ENCODE results near the gene IER5. TPM values are rescaled to one million over a fixed set of nuclear protein-coding genes. Genes with fewer than 3 reads are reported as not detected.

IER5 gene
- total and polyA plus RNA-seq, 9 of the 15 experiments (the other 6 are each of a cell fraction or from before 2014, with no cell fraction given) = 2.4 to 32.1 (median 12.0) TPM

GRCh38 chr1:181126289-181126688 lies 37.8 kb downstream of the IER5 start (continued):
- TF ChIP-seq ZBTB33 (CRISPR knock-in tag; IDR thresholded peaks at IDR 0.05) = peak; percentile 69; the same call in 1 of the 2 replicates
- no peak for TF ChIP-seq ZSCAN32 (CRISPR knock-in tag; IDR thresholded peaks at IDR 0.05)
- TF ChIP-seq FOXM1 (IDR thresholded peaks at IDR 0.05; ENCODE audit: low read depth) = no peak
- TF ChIP-seq FOXM1 (CRISPR knock-in tag; IDR thresholded peaks at IDR 0.05; ENCODE audit: low read depth) = no peak
- TF ChIP-seq GATAD2B (IDR thresholded peaks at IDR 0.05; ENCODE audit: borderline replicate concordance) = no peak
- no peak for TF ChIP-seq POLR2H (tag; IDR thresholded peaks at IDR 0.05; ENCODE audit: low read depth)

GRCh38 chr1:181126871-181127587 lies 38.5 kb downstream of the IER5 start:
- in situ Hi-C loops (cut with MboI) = no loop called here
- 38% methylated on average over 10 of the region's 10 CpGs for WGBS (ENCODE audit: insufficient coverage, low coverage, missing lambda C conversion rate)
- no peaks in the 10 kb centered on the region for H3K36me3 ChIP-seq (ENCODE audit: control insufficient read depth, insufficient read depth, low read length)
- H3K9me1 ChIP-seq (ENCODE audit: control insufficient read depth, insufficient read depth, low read length) = no peaks in the 10 kb centered on the region
- no peak overlapping the region for H3K27ac ChIP-seq (ENCODE audit: extremely low read depth, low read depth, low read length)
- ChIA-PET POLR2A (interaction anchor here (0.5 to 4.7 kb wide), 12 partner anchors 9 to 1595 kb away, joined by 3 to 52 read pairs (median 3); no protein-coding TSS in a partner anchor), CTCF (ENCODE audit: low intra/inter-chr PET ratio) (no interaction called here)
- no peak overlapping the region; a peak in 1 of 4 replicates for H3K9ac ChIP-seq (ENCODE audit: insufficient read depth in 1 of 2, low read depth in 2 of 2, low read length in 2 of 2)
- no peak for FAIRE-seq
- H4K20me1 ChIP-seq (replicated peaks; ENCODE audit: control insufficient read depth, insufficient read depth, low read length) = peaks cover 8% of the 10 kb centered on the region
- H3K4me1 ChIP-seq (replicated peaks in 1 of 2; ENCODE audit: control insufficient read depth in 2 of 2, insufficient read depth in 2 of 2, low read length in 2 of 2) = peaks cover 52 to 56% of the 10 kb centered on the region in 2 experiments
- H3K27me3 ChIP-seq (ENCODE audit: control insufficient read depth in 2 of 2, insufficient read depth in 2 of 2, low read length in 2 of 2) = no peaks in the 10 kb centered on the region
- no peaks in the 10 kb centered on the region for H3K79me2 ChIP-seq (ENCODE audit: control insufficient read depth, insufficient read depth, low read length)
- H3K9me3 ChIP-seq (replicated peaks; ENCODE audit: control insufficient read depth, insufficient read depth, low read depth, low read length) = no peaks in the 10 kb centered on the region
- intact Hi-C loops (cut with micrococcal nuclease) = no loop called here
- no TSS peak for BruUV-seq (replicated peaks)
- no peak overlapping the region for H2AFZ ChIP-seq (ENCODE audit: low read depth, low read length)
- no peak overlapping the region for H3K4me2 ChIP-seq (ENCODE audit: insufficient read depth, low read length)
- H3K4me3 ChIP-seq = no peak overlapping the region
- DNase-seq (ENCODE audit: extremely low read depth in 1 of 4, low spot score in 3 of 4) = peak in 2 of 4 experiments; percentile 42 to 66
- ATAC-seq = no peak; the same call in 2 of the 3 replicates
- TF ChIP-seq, protein P1, sequence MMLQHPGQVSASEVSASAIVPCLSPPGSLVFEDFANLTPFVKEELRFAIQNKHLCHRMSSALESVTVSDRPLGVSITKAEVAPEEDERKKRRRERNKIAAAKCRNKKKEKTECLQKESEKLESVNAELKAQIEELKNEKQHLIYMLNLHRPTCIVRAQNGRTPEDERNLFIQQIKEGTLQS (IDR thresholded peaks at IDR 0.05) = peak; percentile 69
- TF ChIP-seq, protein P1 (CRISPR knock-in tag; conservative IDR thresholded peaks at IDR 0.05) = no peak
- TF ChIP-seq CREB1 (IDR thresholded peaks at IDR 0.05) = peak; percentile 41; the same call in 1 of the 2 replicates
- TF ChIP-seq CREB1 (CRISPR knock-in tag; IDR thresholded peaks at IDR 0.05) = no peak
- TF ChIP-seq, protein P2, sequence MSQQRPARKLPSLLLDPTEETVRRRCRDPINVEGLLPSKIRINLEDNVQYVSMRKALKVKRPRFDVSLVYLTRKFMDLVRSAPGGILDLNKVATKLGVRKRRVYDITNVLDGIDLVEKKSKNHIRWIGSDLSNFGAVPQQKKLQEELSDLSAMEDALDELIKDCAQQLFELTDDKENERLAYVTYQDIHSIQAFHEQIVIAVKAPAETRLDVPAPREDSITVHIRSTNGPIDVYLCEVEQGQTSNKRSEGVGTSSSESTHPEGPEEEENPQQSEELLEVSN (IDR thresholded peaks at IDR 0.05; ENCODE audit: borderline replicate concordance in 1 of 2, extremely low read depth in 1 of 2, insufficient read depth in 1 of 2, insufficient read length in 1 of 2, low read depth in 1 of 2, low read length in 1 of 2, poor library complexity in 1 of 2, severe bottlenecking in 1 of 2) = peak in 1 of 2 experiments; percentile 83
- TF ChIP-seq TFE3 (CRISPR knock-in tag; IDR thresholded peaks at IDR 0.05) = peak; percentile 63
- TF ChIP-seq FOXK2 (conservative IDR thresholded peaks at IDR 0.05 in 1 of 2, IDR thresholded peaks at IDR 0.05 in 1 of 2; ENCODE audit: low read depth in 2 of 2) = no peak
- no peak for TF ChIP-seq NR2C1 (IDR thresholded peaks at IDR 0.05)
- no peak for TF ChIP-seq NR2C1 (tag; IDR thresholded peaks at IDR 0.05)
